ENCODE measurements around the gene MT1F.
A peak's percentile ranks its signal among the peaks of the same experiment; 100 is the strongest.
"Not testable (repeated sequence)": the region's sequence is repeated elsewhere in the genome, so short reads cannot be mapped to it uniquely, and the experiment has no call there.

Gene MT1F

GRCh38 chr16:56657555-56658326 is at the start of gene MT1F:
Gene MT1F, plus strand, starts transcription at chr16:56657959. Its CDS starts 100 bp downstream, at chr16:56658059.
- H3K4me3 ChIP-seq (ENCODE audit: low read depth, low read length) = peak within 1 kb of the TSS; percentile 75

GRCh38 chr16:56608043-56608875 is 49.5 kb upstream of the MT1F start, which contains the start of gene MT2A:
Gene MT2A, plus strand, starts transcription at chr16:56608584. Its CDS starts 72 bp downstream, at chr16:56608656.
- peak within 1 kb of the TSS; percentile 45 for H3K4me3 ChIP-seq (ENCODE audit: low read depth, low read length)

GRCh38 chr16:56608876-56609462 is 48.8 kb upstream of the MT1F start:
- H3K4me3 ChIP-seq (ENCODE audit: low read depth, low read length) = peak overlapping the region; percentile 45

GRCh38 chr16:56609463-56609921 is 48.3 kb upstream of the MT1F start:
- no peak overlapping the region for H3K4me3 ChIP-seq (ENCODE audit: low read depth, low read length)

- H3K4me3 ChIP-seq (ENCODE audit: low read depth, low read length) = no peak overlapping the region
Observed at GRCh38 chr16:56610017-56610608, 47.6 kb upstream of the MT1F start.

GRCh38 chr16:56610609-56611111 is 47.1 kb upstream of the MT1F start:
- H3K4me3 ChIP-seq (ENCODE audit: low read depth, low read length) = no peak overlapping the region

- H3K4me3 ChIP-seq (ENCODE audit: low read depth, low read length) = no peak overlapping the region
Observed at GRCh38 chr16:56611281-56611833, 46.4 kb upstream of the MT1F start.

GRCh38 chr16:56613706-56614105 is 44.1 kb upstream of the MT1F start:
- H3K4me3 ChIP-seq (ENCODE audit: low read depth, low read length) = no peak overlapping the region

GRCh38 chr16:56614549-56614991 is 43.2 kb upstream of the MT1F start:
- no peak overlapping the region for H3K4me3 ChIP-seq (ENCODE audit: low read depth, low read length)

- no peak overlapping the region for H3K4me3 ChIP-seq (ENCODE audit: low read depth, low read length)
Observed at GRCh38 chr16:56615353-56615752, 42.4 kb upstream of the MT1F start.

- H3K4me3 ChIP-seq (ENCODE audit: low read depth, low read length) = peak overlapping the region; percentile 50
Observed at GRCh38 chr16:56616608-56617211, 41.0 kb upstream of the MT1F start.

GRCh38 chr16:56617212-56618085 is 40.3 kb upstream of the MT1F start:
- H3K4me3 ChIP-seq (ENCODE audit: low read depth, low read length) = peak overlapping the region; percentile 50

GRCh38 chr16:56618138-56618537 is 39.6 kb upstream of the MT1F start:
- no peak overlapping the region for H3K4me3 ChIP-seq (ENCODE audit: low read depth, low read length)

- H3K4me3 ChIP-seq (ENCODE audit: low read depth, low read length) = no peak overlapping the region
Observed at GRCh38 chr16:56620339-56620897, 37.3 kb upstream of the MT1F start.

- H3K4me3 ChIP-seq (ENCODE audit: low read depth, low read length) = not testable (repeated sequence)
Observed at GRCh38 chr16:56621665-56622445, 35.9 kb upstream of the MT1F start.

GRCh38 chr16:56623184-56623583 is 34.6 kb upstream of the MT1F start:
- not testable (repeated sequence) for H3K4me3 ChIP-seq (ENCODE audit: low read depth, low read length)

- H3K4me3 ChIP-seq (ENCODE audit: low read depth, low read length) = no peak overlapping the region
Observed at GRCh38 chr16:56623637-56624036, 34.1 kb upstream of the MT1F start.
